GM21367 (cell line): ENCODE data around the gene SAMM50.

ENCODE experiments used
- ATAC-seq: cut with Tn5 transposase; IDR thresholded peaks from one replicate; pipeline ENCODE4 v1.9.1; 2021; ENCODE audit not compliant: unreplicated experiment

The SAMM50 gene

GRCh38 chr22:43945632-43946383 lies 9.4 kb upstream of the SAMM50 start:
- no peak for ATAC-seq

GRCh38 chr22:43946384-43946667 lies 8.9 kb upstream of the SAMM50 start:
- ATAC-seq = no peak

- no peak for ATAC-seq
Measured at GRCh38 chr22:43948836-43949406, 6.3 kb upstream of the SAMM50 start.

DNA sequence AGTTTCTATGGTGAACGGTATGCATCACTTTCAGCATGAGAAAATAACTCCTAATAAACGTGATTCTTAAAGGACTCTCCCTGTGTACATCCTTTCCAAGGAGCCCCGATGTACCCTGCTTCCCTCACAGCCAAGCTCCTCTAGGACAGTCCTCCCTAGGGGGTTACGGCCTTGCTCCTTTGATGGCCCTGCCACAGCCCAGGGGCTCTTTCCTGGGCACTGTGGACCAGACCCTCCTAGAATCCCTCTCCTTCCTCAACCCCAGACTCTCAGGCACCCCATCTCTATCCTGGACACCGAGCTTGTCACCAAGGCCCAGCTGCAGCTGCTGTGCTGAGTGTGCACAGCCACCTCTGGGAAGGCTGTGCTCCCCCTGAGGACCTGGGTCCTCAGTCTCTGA lies 3.9 kb upstream of the SAMM50 start:
- no peak for ATAC-seq

DNA sequence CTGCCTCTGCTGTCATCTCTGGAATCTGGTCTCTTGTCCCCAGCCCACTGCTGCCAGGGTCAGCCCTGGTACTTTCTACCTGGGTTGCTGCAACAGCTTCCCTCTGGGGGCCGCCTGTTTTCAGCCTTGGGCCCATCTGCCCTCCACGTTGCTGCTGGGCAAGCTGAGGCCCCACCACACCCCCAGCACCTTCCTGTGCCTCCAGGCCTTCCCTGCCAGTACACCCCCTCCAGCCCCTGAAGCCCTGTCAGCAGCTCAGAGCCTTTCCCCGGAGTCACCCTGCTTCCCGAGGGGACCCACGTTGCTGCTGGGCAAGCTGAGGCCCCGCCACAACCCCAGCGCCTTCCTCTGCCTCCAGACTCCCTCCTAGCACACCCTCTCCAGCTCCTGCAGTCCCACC lies 3.3 kb upstream of the SAMM50 start:
- no peak for ATAC-seq

DNA sequence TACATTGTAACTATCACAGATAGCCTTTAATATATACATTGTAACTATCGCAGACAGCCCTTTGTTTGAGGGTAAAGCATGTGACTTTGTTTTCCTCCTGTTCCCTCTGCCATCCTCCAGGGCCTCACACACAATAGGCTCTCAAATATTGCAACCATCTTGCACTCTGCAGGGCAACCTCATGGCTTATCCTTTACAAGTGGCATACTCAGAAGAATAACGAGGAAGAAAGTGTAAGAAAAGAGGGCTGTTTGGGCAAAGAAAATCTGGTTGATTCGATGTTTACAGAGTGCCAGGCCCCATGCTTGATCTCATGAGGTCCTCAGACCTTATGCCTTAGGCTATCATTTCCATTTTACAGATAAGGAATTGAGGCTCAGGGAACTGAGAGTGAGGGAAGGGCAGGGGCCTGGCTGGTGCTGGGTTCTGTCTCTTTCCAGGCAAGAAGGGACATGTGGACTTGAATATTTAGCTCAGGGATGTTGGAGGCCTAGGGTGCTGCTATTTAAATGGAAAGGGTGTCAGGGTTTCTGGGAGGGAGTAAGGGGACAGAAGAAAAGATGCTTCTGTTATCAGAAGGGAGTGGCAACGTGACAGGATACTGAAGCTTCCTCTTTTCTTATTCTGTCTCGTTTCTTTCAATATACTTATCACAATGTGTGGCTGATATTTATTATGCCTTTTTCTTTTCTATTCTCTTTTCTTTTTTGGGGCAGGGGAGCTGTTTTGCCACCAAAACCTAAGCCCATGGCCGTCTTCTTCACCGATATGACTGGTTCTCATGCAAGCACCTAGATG lies 1.1 kb upstream of the SAMM50 start:
- no peak for ATAC-seq

DNA sequence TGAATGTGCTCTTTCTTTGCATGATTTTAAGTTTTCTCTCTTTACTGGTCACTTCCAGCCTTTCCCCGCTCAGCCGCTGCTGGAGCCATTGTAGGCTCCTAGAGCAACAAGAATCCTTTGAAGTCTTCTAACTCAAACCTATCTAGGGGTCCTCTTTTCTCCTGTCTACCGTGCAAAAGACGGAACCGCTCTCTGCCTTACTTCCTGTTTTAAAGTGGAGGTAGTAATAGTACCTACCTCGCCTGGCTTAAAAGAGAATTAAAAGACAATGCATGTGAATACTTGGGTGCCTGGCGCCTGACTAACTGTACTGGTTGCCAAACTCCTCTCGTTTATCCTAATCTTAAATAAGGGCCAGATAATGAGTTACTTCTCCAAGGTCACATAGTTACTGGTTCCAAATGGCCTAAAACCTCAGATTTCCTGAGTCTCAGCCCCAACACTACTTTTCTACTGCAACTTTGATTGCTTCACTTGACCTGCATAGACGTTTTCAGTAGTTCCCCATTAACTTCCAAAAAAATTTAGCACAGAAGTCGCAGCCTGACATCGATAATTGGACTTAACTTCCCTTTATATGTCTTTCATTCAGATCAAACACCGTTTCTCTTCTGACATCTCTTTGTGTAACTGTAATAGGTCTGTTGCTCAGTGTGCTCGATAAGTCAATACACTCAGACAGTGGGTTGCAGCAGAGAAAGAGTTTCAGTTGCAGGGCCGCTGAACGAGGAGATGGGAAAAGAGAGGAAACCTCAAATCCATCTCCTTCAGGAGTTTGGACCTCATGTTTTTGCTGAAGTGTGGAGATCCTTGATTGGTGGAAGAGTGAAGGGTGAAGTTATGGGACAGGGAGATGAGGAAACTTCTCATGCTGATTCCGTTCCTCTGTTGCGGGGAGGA lies 891 bp downstream of the SAMM50 start:
- ATAC-seq = no peak

GRCh38 chr22:43956805-43957463 lies 1.7 kb downstream of the SAMM50 start:
- no peak for ATAC-seq

- ATAC-seq = no peak
Measured at GRCh38 chr22:43957871-43958270, 2.6 kb downstream of the SAMM50 start.

- no peak for ATAC-seq
Measured at GRCh38 chr22:43964314-43964857, 9.1 kb downstream of the SAMM50 start.

DNA sequence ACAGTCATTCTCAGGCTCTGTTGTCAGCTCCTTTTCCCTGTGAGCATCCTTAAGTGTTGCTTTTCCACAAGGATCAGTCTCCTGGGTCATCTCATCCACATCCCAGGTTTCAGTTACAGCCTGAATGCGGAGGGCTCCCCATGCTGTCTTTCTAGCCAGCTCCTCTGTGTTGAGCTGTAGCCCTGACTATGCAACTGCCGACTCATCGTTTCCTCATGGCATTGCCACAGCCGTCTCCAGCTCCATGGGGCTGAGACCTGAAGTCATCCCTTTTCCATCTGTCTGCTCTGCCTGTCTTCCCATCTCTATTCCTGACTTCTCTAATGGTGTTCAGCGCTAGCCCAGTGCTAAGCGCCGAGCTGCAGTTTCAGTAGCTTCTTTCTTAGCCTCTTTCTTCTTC lies 11.8 kb downstream of the SAMM50 start:
- no peak for ATAC-seq

DNA sequence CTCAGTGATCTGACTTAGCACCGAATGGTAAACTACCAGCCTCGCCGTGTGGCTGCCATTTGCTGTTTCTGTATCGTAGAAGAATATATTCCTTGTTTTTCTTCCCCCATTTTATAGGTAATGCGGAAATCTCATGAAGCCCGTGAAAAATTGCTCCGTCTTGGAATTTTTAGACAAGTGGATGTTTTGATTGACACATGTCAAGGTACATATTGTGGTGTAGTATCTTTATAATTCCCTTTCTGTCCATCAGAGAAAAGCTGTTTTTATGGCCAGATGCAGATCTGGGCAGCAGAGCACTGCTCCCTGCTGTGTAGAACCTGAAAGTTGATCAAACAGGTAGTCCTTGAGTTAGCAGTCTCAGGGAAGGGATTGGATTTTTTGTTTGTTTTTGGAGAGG lies 13.4 kb downstream of the SAMM50 start:
- no peak for ATAC-seq

DNA sequence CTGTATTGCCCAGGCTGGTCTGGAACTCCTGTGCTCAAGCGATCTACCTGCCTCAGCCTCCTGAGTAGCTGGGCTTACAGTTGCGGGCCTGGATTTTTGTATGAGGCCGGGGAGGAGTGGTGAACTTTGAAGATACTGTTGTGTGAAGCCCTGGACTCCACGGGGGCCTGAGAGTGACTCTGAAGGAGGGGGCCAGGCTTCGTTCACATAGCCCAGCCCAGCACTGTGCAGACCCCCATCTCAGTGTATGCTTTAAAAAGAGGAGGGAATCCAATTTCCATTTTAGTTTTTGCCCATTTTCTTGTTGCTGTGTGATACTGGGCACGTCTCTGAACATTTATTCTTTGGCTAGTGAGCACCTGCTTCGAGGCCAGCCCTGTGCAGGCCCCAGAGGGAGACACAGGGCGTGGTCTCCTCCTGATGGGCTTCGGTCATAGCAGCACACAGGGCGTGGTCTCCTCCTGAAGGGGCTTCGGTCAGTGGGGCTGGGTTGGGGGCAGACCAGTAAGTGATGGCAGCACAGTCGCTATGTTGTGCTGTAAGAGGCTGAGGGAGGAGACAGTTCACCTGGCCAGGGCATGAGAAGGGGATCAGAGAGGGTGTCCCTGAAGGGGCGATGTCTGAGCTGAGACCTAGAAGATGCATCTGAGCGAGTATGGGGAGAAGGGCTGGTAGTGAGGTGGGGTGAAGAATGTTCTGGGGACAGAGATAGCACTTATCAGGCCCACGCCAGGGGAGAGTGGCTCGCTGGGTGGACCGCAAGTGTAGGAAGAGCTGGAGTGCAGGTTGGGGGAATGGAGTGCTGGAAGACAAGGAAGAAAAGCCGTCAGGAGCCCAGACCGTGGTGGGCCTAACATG lies 14.0 kb downstream of the SAMM50 start:
- no peak for ATAC-seq

DNA sequence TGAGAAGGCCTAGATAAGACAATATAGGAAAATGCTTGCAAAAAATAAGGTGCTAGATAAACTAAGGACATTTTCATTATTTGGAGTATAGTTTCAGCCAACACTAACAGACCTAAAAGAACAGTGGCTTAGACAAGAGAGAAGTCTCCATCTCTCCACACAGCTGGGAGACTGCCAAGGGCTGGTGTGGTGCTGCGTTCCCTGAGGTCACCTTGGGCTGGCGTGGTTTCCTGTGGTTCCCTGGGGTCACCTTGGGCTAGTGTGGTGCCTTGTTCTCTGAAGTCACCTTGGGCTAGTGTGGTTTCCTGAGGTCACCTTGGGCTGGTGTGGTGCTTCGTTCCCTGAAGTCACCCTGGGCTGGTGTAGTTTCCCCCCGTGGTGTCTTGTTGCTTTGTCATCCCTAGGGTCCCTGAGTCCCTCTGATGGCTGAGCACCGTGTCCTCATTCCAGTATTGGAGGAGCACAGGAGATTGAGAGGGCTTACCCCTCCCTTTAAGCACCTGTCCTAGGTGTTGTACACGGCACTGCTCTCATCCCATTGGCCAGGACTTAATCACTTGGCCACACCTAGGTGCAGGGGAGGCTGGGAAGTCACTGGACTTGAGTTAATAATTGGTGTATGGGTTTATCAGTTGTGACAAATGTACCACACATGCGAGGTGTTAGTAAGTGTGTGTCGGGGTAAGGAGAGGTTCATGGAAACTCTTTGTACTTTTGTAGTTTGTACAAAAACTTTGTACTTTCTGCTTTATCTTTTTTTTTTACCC lies 14.9 kb downstream of the SAMM50 start:
- ATAC-seq = no peak

GRCh38 chr22:43971112-43971511 lies 15.9 kb downstream of the SAMM50 start:
- no peak for ATAC-seq

DNA sequence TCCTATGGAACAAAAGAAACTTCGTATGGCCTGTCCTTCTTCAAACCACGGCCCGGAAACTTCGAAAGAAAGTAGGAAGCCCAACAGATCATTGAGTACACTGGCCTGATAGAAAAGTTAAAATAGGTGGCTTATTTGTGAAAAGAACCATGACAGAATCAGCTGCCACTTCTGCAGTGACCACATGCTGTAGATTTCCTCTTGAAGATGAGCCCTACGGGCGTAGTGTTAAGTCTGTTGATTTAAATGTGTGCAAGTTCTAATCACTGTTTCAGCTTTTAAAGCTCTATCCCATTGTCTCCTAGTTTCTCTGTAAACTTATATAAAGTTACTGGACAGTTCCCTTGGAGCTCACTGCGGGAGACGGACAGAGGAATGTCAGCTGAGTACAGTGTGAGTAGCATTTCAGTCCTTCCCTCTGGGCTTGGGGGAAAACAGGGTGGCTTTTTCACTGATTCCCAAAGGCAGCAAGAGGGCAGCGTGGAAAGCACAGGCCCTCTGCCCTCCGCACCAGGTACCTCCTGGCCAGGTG lies 17.8 kb downstream of the SAMM50 start:
- no peak for ATAC-seq

DNA sequence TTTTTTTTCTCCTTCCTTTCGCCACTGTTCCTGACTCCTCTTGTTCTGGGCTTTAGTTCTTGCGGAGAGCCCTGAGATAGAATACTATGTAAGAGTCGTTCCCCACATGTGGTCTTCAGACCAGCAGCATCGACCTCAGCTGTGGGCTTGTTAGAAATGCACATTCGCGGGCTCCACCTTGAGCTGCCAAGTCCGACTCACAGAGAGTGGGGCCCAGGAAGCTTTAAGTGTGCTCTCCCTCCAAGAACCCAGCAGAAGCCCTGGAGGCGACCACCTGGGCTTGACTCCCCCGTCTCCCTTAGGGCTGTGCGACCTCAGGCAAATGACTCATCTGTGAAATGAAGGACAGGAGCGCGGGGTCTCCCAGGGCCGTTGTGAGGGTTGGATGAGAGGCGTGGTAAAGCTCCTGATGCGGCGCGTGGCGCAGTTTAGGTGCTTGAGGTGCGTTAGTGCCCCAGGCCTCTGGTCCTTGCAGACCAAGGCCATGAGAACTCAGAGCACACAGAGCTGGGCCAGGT lies 18.8 kb downstream of the SAMM50 start:
- ATAC-seq = no peak

GRCh38 chr22:43975041-43975440 lies 19.8 kb downstream of the SAMM50 start:
- ATAC-seq = no peak
